Esophagus (tissue), 2 donors: ENCODE results near the gene KLK7. TPM values are rescaled to one million over a fixed set of nuclear protein-coding genes. Genes with fewer than 3 reads are reported as not detected.

Experiments
- H3K27ac ChIP-seq, 2 donors: one replicate each; pipeline ENCODE4 v1.5.1; 2013; ENCODE audit warnings: low read depth in 2 of 2, mild to moderate bottlenecking in 2 of 2, inconsistent platforms in 1 of 2, low read length in 1 of 2, moderate library complexity in 1 of 2
- H3K27me3 ChIP-seq, 2 donors: one replicate each; pipeline ENCODE4 v1.6.1; 2013; ENCODE audit warnings: low read length in 2 of 2, control low read depth in 1 of 2, mild to moderate bottlenecking in 1 of 2; ENCODE audit not compliant: insufficient read depth in 2 of 2, control insufficient read depth in 1 of 2
- H3K36me3 ChIP-seq, 2 donors: one replicate each; pipeline ENCODE4 v1.6.1; 2013; ENCODE audit warnings: low read length in 1 of 2; ENCODE audit not compliant: control insufficient read depth in 2 of 2, insufficient read depth in 2 of 2
- H3K4me1 ChIP-seq, 2 donors: one replicate each; pipeline ENCODE4 v1.6.1; 2013; ENCODE audit warnings: low read length in 1 of 2; ENCODE audit not compliant: control insufficient read depth in 2 of 2, insufficient read depth in 2 of 2
- H3K4me3 ChIP-seq, 2 donors: one replicate each; pipeline ENCODE4 v1.5.1; 2013; ENCODE audit warnings: low read length in 2 of 2, mild to moderate bottlenecking in 2 of 2, low read depth in 1 of 2, moderate library complexity in 1 of 2
- H3K9me3 ChIP-seq, 2 donors: one replicate each; pipeline ENCODE4 v1.6.1; 2013; ENCODE audit warnings: mild to moderate bottlenecking in 2 of 2, low read depth in 1 of 2, low read length in 1 of 2, moderate library complexity in 1 of 2; ENCODE audit not compliant: control insufficient read depth in 2 of 2, insufficient read depth in 1 of 2
- WGBS, 2 donors: extraction: QIAGEN DNeasy Blood & Tissue Kit; methylation state at CpG; one replicate each; pipeline ENCODE4 v1.1.7; 2013; 5-methylcytosine and 5-hydroxymethylcytosine counted together
- polyA plus RNA-seq, 2 donors: library from polyadenylated mRNA; stranded (reverse); fragments of 200-250 nt; gene quantifications; one replicate each; pipeline ENCODE4 v1.2.3, GENCODE V29; 2013
- donor health status: healthy with polysubstance abuse.
- donor health status: Bipolar disorder and iron deficiency.

The KLK7 gene
- 10 to 100 TPM; 36.4 to 96.4 TPM for polyA plus RNA-seq

DNA sequence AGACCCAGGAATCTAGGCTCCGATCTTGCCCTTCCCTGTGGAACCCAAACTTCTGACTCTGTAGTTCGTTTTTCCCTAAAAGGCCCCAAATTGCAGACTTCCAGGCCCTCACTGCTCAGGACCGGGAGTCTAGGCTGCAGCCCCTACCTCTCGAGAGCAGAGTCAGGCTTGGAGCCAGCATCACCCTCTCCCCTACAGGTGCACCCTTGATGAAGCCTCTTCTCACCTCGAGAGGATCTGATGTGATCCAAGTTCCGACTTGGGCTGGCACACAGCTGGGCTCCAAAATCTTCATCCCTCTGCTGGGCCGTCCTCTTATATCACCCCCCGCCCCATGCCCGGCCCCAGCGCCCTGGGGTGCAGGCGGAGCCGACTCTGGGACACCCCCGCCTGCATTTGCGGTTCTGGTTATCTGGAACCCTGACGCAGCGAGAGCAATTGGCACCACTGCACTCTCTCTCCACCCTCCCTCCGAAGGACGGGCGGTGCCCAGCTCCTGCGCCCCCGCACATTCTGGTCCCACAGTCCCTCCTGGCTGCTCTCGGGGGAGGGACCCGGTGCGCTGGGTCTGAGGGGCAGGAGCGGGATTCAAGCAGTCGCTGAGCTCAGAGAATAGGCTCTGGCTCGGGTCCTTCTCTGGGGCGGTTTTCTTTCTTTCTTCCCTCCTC, at the start of gene KLK7:
KLK7 (minus strand) TSS at position 293 of the 668 bp plus-strand sequence. CDS start 1,518 bp downstream, outside the sequence.
- Histone ChIP-seq H3K9me3 (no peaks in the 10 kb centered on the region), H3K27me3 (no peaks in the 10 kb centered on the region), H3K27ac (peak within 1 kb of the TSS in 1 of 2 donors; percentile 36), H3K4me1 (peaks cover 2 to 7% of the 10 kb centered on the region in 2 donors), H3K36me3 (no peaks in the 10 kb centered on the region), H3K4me3 (peak within 1 kb of the TSS; percentile 19 to 39)
- WGBS, 2 donors, result 11 to 14% methylated on average over 28 of the region's 28 CpGs

DNA sequence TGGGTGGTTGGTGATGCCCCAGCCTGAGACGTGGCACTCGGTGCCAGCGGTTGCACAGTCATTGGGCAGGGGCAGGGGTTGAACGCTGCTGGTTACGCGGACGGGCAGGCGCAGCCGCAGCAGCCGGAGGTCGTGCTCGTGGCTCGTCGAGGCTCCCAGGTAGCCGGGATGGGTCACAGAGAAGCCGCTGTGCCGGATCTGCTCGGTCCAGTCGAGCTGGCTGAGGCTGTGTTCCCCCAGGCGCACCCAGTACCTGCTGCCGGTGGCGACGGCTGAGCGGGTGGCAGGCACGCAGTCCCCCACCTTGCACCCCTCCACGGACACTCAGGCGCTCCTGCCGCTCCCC, 48.1 kb upstream of the KLK7 start:
- peak overlapping the region in 1 of 2 donors; percentile 27 for H3K4me3 ChIP-seq
- WGBS, 2 donors, result 88 to 92% methylated on average over 26 to 28 of the region's 28 CpGs
- no peaks in the 10 kb centered on the region for H3K36me3 ChIP-seq
- H3K9me3 ChIP-seq, result no peaks in the 10 kb centered on the region
- H3K4me1 ChIP-seq, result peaks cover 0 to 8% of the 10 kb centered on the region in 2 donors
- H3K27me3 ChIP-seq, result no peaks in the 10 kb centered on the region
- peak overlapping the region in 1 of 2 donors; percentile 27 for H3K27ac ChIP-seq

DNA sequence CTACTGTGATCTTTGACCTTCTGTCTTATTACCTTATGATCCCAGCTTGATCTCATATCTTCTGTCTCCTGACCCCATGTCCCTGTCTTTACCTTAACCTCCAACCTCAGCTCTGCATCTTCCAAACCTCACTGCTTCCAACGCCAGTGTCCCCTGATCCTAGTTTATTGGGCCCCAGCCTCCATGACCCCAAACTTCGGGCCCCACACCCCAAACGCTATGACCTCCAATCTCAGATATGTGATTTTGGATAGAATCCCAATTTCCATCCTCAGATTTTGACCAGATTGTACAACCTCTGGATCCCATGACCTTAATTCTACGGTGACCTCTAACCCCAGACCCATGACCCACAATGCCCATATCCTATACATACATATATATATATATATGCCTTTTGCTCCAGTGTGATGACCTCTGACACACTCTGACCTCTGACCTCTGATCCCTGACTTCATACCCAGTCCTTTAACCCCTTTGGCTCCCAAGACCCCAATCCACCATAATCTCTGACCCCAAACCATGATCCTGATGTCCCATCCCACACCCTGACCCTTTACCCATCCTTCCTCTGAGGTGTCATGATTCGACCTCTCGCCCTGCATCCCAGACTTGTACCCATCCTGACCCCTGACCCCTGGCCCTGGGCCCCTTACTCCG, 47.6 kb upstream of the KLK7 start:
- WGBS, 2 donors, result 82 to 84% methylated on average over 7 of the region's 7 CpGs
- Histone ChIP-seq H3K27ac (peak overlapping the region in 1 of 2 donors; percentile 27), H3K27me3 (no peaks in the 10 kb centered on the region), H3K4me3 (peak overlapping the region in 1 of 2 donors; percentile 27), H3K36me3 (no peaks in the 10 kb centered on the region), H3K9me3 (no peaks in the 10 kb centered on the region), H3K4me1 (peaks cover 0 to 8% of the 10 kb centered on the region in 2 donors)

DNA sequence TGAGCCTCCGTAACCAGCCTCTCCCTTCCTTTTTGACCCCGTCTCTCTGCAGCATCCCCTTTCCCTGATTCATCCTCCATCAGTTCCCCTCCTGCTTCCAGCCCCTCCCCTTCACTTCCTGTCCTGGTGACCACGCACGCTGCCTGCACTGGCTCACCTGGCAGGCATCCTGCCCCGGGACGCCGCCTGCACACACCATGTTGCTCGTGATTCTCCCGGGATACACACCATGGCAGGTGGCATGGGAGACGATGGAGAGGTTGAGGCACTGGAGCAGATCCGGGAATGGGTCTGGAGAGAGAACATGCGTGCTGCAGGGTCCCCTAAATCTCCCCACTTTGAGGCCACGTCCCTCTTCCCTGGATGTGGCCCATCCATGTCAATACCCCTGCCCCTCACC, 46.9 kb upstream of the KLK7 start:
- Histone ChIP-seq H3K4me3 (peak overlapping the region in 1 of 2 donors; percentile 12), H3K9me3 (no peaks in the 10 kb centered on the region), H3K27ac (no peak overlapping the region), H3K27me3 (no peaks in the 10 kb centered on the region), H3K36me3 (no peaks in the 10 kb centered on the region), H3K4me1 (peaks cover 0 to 8% of the 10 kb centered on the region in 2 donors)
- WGBS, 2 donors, result 83 to 86% methylated on average over 13 of the region's 13 CpGs

DNA sequence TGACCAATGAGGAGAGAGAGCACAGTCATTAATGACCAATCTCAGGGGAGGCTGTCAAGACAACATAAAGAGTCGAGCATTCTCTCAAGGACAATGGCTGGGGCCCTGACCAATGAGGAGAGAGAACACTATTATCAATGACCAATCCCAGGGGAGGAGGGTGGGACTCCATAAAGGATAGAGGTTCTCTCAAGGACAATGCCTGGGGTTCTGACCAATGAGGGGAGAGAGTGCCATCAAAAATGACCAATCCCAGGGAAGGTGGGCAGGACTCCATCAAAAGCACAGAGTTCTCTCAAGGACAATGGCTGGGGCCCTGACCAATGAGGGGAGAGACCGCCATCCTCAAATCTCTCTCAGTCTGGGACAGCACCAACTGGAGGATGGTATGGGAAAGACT, 46.0 kb upstream of the KLK7 start:
- WGBS, 2 donors, result 81 to 83% methylated on average over 2 of the region's 2 CpGs
- no peak overlapping the region for H3K27ac ChIP-seq

DNA sequence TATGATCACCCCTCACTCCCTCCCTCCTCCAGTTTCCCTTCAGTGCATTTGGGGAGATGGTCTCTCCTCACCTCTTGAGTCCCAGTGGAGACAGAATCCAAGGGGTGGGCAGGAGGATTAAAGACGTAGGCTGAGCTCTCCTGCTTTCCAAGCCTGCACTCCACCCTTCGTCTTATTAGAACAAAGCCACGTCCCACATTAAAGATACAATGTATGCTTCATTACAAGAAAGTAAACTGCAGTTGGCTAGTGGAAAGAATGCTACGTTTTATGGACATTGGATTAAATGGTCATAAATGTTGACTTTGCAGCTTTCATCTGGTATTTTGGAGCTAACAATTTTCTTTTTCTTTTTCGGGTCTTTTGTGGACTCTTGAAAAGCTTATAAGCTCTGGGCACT, 44.2 kb upstream of the KLK7 start:
- 41 to 51% methylated on average over 5 of the region's 5 CpGs for WGBS, 2 donors
- no peaks in the 10 kb centered on the region for H3K9me3 ChIP-seq
- H3K4me3 ChIP-seq, result peak overlapping the region in 1 of 2 donors; percentile 32
- no peaks in the 10 kb centered on the region for H3K27me3 ChIP-seq
- no peaks in the 10 kb centered on the region for H3K36me3 ChIP-seq
- H3K4me1 ChIP-seq, result peaks cover 0 to 5% of the 10 kb centered on the region in 2 donors
- peak overlapping the region; percentile 92 to 98 for H3K27ac ChIP-seq

More for the DNA sequence above, 46.0 kb upstream of the KLK7 start:
- Histone ChIP-seq H3K36me3 (no peaks in the 10 kb centered on the region), H3K9me3 (no peaks in the 10 kb centered on the region), H3K4me1 (peaks cover 0 to 7% of the 10 kb centered on the region in 2 donors), H3K27me3 (no peaks in the 10 kb centered on the region), H3K4me3 (no peak overlapping the region)

DNA sequence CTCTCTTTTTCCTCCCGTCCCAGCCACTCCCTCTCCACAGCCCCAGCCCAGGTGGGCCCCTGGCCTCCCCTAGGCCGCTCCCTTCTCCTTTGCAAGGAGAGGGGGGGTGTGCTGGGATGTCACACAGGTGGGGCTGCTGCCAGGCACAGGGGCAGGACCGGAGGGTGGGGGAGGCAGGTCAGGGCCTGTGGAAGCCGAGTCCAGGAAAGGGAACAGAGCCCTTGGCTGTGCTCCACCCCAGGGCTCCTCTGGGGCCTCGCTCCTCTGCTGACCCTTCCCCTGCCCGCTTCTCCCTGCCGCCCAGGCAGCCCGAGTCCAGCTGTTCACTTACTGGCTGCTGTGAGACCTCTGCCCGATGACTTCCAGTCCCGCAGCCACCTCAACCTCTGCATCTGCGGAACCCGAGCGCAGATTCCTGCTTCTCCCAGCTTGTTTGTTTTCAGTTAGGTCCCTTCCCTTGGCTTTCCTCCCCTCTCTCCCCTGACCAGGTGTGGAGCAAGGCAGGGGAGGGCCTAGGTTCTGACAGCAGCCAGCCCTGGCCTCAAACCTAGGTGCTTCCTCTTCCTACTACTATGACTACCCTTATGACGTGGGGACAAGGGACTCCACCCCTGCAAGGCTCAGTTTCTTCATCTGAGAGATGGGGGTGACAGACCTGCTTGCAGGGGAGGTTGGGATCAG, 43.5 kb upstream of the KLK7 start:
- peak overlapping the region; percentile 53 to 61 for H3K4me3 ChIP-seq
- peaks cover 0 to 5% of the 10 kb centered on the region in 2 donors for H3K4me1 ChIP-seq
- no peaks in the 10 kb centered on the region for H3K9me3 ChIP-seq
- H3K27me3 ChIP-seq, result no peaks in the 10 kb centered on the region
- 18 to 30% methylated on average over 12 to 14 of the region's 14 CpGs for WGBS, 2 donors
- H3K36me3 ChIP-seq, result no peaks in the 10 kb centered on the region
- peak overlapping the region; percentile 92 to 98 for H3K27ac ChIP-seq

DNA sequence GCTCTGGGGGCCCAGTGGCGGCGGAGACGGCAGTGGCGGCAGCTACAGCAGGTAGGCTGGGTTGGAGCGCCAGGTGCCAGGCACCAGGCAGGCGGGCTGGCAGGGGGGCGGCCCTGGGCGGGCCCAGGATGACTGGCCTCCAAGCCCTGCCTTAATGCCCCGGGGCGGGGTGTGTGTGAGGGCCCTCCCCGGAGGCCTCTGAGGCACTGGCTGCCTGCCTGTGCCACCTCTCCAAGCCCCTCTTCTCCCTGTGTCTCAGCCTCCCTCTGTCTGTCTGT, 42.8 kb upstream of the KLK7 start, which contains the start of gene KLK11:
KLK11 (minus strand) TSS at position 63 of the 278 bp plus-strand sequence. CDS start 985 bp downstream, outside the sequence.
- no peaks in the 10 kb centered on the region for H3K36me3 ChIP-seq

DNA sequence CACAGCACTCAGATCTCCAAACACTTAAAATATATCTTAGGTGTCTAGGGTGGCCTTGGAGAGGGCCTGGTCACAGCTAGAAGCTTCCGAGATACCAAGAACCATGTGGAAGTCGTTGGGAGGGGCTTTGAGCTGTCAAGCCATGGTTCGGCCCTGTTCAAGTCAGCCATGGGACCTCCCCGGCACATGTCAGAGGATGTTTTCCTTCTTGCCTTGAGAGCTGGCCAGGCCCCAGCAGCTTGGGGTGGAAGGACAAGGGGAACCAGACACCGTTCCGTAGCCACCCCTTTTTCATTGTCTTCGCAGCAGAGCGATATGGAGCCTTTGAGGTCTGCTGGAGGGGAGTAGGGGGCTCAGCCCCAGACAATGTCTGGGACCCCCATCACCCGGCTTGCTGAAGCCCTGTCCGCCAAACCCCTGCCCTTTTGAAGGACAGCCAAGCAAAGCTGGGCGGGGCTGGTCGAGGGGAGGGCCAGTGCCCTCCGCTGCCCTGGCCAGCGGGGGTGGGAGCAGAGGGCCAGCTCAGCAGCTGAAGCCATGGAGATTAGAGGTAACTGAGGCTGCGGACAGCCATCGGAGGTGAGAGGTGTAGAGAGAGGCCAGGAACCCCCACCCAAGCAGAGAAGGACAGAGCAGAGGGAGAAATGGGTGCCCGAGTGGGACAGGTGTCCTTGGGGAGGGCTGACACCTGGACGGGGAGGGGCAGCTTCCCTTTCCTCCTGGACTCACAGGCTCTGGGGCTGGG, 42.3 kb upstream of the KLK7 start:
- H3K9me3 ChIP-seq, result no peaks in the 10 kb centered on the region
- H3K36me3 ChIP-seq, result no peaks in the 10 kb centered on the region
- 28 to 29% methylated on average over 18 of the region's 18 CpGs for WGBS, 2 donors
- H3K27ac ChIP-seq, result peak overlapping the region; percentile 92 to 98
- peak overlapping the region; percentile 53 to 61 for H3K4me3 ChIP-seq
- no peaks in the 10 kb centered on the region for H3K27me3 ChIP-seq
- H3K4me1 ChIP-seq, result peaks cover 0 to 5% of the 10 kb centered on the region in 2 donors

More for the DNA sequence above, 42.8 kb upstream of the KLK7 start, which contains the start of gene KLK11:
- 32 to 57% methylated on average over 3 to 11 of the region's 11 CpGs for WGBS, 2 donors
- peak within 1 kb of the TSS; percentile 92 to 98 for H3K27ac ChIP-seq
- H3K27me3 ChIP-seq, result no peaks in the 10 kb centered on the region
- H3K4me3 ChIP-seq, result peak within 1 kb of the TSS; percentile 53 to 61
- no peaks in the 10 kb centered on the region for H3K9me3 ChIP-seq
- H3K4me1 ChIP-seq, result peaks cover 0 to 5% of the 10 kb centered on the region in 2 donors
